SHP77 (cell line): ENCODE data around the gene NAA16.
"Not testable (repeated sequence)": the region's sequence is repeated elsewhere in the genome, so short reads cannot be mapped to it uniquely, and the experiment has no call there.

Experiments
- DNase-seq, 2 experiments: peaks; one replicate each; lab custom pipeline; 2025; lab: John Stamatoyannopoulos, UW

NAA16 gene

GRCh38 chr13:41310963-41311405 lies at the start of gene NAA16:
TSS of gene NAA16 (plus strand) at chr13:41311267. CDS start at chr13:41311529, 262 bp downstream.
- peak; percentile 72 to 74 for DNase-seq

GRCh38 chr13:41263261-41263971 lies 47.7 kb upstream of the NAA16 start, which contains the start of gene MTRF1:
TSS of gene MTRF1 (minus strand) at chr13:41263576. CDS start at chr13:41260907, 2,669 bp downstream.
- peak; percentile 56 to 69 for DNase-seq

GRCh38 chr13:41267106-41267505 lies 44.0 kb upstream of the NAA16 start:
- DNase-seq = no peak

GRCh38 chr13:41268764-41269163 lies 42.3 kb upstream of the NAA16 start:
- no peak for DNase-seq

- DNase-seq = no peak
Measured at GRCh38 chr13:41271456-41272285, 39.4 kb upstream of the NAA16 start.

- no peak for DNase-seq
Measured at GRCh38 chr13:41273831-41274441, 37.1 kb upstream of the NAA16 start.

GRCh38 chr13:41274881-41275280 lies 36.2 kb upstream of the NAA16 start:
- no peak for DNase-seq

- DNase-seq = no peak
Measured at GRCh38 chr13:41276824-41277223, 34.2 kb upstream of the NAA16 start.

- DNase-seq = not testable (repeated sequence)
Measured at GRCh38 chr13:41279156-41279555, 31.9 kb upstream of the NAA16 start.

- DNase-seq = no peak
Measured at GRCh38 chr13:41282129-41282571, 28.9 kb upstream of the NAA16 start.

- no peak for DNase-seq
Measured at GRCh38 chr13:41284512-41285288, 26.4 kb upstream of the NAA16 start.

GRCh38 chr13:41286370-41286769 lies 24.7 kb upstream of the NAA16 start:
- DNase-seq = no peak

- DNase-seq = no peak
Measured at GRCh38 chr13:41289463-41289881, 21.6 kb upstream of the NAA16 start.

GRCh38 chr13:41291246-41291645 lies 19.8 kb upstream of the NAA16 start:
- no peak for DNase-seq

GRCh38 chr13:41293272-41293671 lies 17.8 kb upstream of the NAA16 start:
- DNase-seq = no peak

GRCh38 chr13:41294914-41295313 lies 16.2 kb upstream of the NAA16 start:
- no peak for DNase-seq

GRCh38 chr13:41295973-41296372 lies 15.1 kb upstream of the NAA16 start:
- no peak for DNase-seq

- DNase-seq = no peak
Measured at GRCh38 chr13:41296879-41297646, 14.0 kb upstream of the NAA16 start.

- DNase-seq = no peak
Measured at GRCh38 chr13:41299316-41300094, 11.6 kb upstream of the NAA16 start.

- no peak for DNase-seq
Measured at GRCh38 chr13:41302743-41303142, 8.3 kb upstream of the NAA16 start.
